NCI-H2227 (cell line): ENCODE data around the gene PCDHGB5.

Source experiments
- DNase-seq: peaks from one replicate; lab custom pipeline; 2025; ENCODE audit not compliant: unreplicated experiment; lab: John Stamatoyannopoulos, UW

PCDHGB5 gene

DNA sequence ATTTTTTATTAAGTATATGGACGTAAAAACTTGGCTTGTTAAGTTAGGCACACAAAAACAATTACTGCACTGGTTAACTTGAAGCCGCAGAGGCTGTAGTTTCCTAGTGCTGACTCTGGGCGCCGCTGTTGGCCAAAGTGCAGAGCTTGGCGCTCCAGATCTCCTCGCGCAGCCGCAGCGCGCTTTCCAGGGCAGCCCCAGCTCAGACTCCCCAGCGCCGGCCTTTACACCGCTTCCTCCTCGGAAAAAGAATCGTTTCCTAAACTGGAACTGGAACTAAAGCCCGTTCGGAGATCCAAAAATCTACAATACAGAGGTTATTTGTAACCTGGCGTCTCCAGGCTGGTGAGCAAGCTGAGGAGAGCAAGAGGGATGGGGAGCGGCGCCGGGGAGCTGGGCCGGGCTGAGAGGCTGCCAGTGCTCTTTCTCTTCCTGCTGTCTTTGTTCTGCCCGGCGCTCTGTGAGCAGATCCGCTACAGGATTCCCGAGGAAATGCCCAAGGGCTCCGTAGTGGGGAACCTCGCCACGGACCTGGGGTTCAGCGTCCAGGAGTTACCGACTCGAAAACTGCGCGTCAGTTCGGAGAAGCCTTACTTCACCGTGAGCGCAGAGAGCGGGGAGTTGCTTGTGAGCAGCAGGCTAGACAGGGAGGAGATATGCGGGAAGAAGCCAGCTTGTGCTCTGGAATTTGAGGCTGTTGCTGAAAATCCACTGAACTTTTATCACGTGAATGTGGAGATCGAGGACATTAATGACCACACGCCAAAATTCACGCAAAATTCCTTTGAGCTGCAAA lies at the start of gene PCDHGB5:
PCDHGB5 (plus strand) TSS at position 192 of the 796 bp plus-strand sequence; CDS start at position 373, 181 bp downstream.
- DNase-seq = peak; percentile 1

DNA sequence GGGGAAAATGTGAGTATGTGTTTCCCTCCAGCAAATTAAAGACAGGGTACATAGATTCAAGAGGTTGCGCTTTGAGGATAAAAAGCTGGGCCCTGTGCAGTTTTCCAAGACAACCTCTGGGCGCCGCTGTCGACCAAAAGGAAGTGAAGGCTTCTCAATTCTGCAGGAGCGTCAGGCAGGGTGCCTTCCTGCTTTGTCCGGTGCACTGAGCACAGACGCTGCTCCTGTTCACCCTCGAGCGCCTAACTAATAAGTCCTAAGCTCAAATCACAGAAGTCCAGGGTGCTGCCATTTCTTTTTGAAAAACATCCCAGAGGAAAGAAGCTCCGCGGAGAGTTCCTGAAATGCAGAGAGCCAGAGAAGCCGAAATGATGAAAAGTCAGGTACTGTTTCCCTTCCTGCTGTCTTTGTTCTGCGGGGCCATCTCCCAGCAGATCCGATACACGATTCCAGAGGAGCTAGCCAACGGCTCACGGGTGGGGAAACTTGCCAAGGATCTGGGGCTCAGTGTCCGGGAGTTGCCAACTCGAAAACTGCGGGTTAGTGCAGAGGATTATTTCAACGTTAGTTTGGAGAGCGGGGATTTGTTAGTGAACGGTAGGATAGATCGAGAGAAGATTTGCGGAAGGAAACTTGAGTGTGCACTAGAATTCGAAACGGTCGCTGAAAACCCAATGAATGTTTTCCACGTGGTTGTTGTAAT lies 47.7 kb upstream of the PCDHGB5 start, which contains the start of gene PCDHGB1:
PCDHGB1 (plus strand) TSS at position 183 of the 703 bp plus-strand sequence; CDS start at position 345, 162 bp downstream.
- peak; percentile 71 for DNase-seq

DNA sequence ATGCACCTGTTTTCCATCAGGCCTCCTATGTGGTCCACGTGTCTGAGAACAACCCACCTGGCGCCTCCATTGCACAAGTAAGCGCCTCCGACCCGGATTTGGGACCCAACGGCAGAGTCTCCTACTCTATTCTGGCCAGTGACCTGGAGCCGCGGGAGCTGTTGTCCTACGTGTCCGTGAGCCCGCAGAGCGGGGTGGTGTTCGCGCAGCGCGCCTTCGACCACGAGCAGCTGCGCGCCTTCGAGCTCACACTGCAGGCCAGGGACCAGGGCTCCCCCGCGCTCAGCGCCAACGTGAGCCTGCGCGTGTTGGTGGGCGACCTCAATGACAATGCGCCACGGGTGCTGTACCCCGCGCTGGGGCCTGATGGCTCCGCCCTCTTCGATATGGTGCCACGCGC lies 46.2 kb upstream of the PCDHGB5 start:
- DNase-seq = no peak

DNA sequence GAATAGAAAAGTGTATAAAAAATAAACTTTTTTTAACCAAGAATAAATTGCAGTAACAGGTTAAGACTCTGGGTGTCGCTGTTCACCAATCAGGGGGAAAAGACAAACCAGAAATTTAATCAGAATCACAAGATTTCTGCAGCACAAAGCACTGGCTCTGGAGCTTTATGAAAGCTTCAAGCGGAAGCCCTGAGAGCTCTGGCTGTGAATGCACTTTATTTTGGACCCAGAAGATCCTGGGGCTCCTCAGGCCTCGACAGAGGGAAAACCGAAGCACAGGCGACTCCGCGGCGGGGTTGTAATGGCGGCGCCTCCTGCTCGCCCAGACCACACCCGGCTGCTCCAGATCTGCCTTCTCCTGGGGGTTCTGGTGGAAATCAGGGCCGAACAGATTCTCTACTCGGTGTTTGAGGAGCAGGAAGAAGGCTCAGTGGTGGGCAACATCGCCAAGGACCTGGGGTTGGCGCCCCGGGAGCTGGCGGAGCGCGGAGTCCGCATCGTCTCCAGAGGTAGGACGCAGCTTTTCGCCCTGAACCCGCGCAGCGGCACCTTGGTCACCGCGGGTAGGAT lies 42.8 kb upstream of the PCDHGB5 start, which contains the start of gene PCDHGA4:
PCDHGA4 (plus strand) TSS at position 122 of the 570 bp plus-strand sequence; CDS start at position 209, 87 bp downstream.
- DNase-seq = no peak

DNA sequence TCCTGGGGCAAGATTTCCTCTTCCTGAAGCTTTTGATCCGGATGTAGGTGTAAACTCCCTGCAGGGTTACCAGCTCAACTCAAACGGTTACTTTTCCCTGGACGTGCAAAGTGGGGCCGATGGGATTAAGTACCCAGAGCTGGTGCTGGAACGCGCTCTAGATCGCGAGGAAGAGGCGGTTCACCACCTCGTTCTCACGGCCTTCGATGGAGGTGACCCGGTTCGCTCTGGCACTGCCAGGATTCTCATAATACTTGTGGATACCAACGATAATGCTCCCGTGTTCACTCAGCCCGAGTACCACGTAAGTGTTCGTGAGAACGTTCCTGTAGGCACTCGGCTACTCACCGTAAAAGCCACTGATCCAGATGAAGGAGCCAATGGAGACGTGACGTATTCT lies 42.1 kb upstream of the PCDHGB5 start:
- no peak for DNase-seq

DNA sequence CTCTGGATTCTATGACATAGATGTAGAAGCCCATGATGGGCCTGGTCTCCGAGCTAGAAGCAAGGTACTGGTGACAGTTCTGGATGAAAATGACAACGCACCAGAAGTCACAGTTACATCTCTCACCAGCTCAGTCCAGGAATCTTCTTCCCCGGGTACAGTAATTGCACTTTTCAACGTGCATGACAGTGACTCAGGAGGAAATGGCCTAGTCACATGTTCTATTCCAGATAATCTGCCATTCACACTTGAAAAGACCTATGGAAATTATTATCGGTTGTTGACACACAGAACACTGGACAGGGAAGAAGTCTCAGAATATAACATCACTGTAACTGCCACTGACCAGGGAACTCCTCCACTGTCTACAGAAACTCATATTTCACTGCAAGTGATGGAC lies 41.6 kb upstream of the PCDHGB5 start:
- DNase-seq = no peak

DNA sequence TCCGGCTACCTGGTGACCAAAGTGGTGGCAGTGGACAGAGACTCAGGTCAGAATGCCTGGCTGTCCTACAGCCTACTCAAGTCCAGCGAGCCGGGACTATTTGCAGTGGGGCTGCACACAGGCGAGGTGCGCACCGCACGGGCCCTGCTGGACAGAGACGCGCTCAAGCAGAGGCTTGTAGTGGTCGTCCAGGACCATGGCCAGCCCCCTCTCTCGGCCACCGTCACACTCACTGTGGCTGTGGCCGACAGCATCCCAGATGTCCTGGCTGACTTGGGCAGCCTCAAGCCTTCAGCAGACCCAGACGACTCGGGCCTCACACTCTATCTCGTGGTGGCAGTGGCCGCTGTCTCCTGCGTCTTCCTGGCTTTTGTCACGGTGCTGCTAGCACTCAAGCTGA lies 40.8 kb upstream of the PCDHGB5 start:
- DNase-seq = no peak

DNA sequence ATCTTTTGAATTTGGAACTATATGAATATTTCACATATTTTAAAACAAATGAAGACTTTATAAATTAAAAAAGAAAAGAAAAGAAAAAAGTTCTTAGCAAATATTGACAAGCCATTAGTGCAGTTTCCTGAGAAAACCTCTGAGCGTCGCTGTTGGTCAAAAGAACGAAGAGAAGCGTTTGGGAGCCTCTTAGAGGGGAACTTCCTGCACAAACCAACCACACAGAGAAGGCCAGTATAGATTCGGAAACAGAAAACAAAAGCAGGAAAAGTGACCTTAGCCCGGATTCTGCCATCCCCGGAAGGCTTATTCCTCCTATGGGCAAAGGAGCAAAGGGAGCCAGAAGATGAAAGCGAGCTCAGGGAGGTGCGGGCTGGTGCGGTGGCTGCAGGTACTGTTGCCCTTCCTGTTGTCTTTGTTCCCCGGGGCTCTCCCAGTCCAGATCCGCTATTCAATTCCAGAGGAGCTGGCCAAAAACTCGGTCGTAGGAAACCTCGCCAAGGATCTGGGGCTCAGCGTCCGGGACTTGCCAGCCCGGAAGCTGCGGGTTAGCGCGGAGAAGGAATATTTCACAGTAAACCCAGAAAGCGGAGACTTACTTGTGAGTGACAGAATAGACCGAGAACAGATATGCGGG lies 37.8 kb upstream of the PCDHGB5 start, which contains the start of gene PCDHGB2:
PCDHGB2 (plus strand) TSS at position 205 of the 637 bp plus-strand sequence; CDS start at position 347, 142 bp downstream.
- peak; percentile 25 for DNase-seq

DNA sequence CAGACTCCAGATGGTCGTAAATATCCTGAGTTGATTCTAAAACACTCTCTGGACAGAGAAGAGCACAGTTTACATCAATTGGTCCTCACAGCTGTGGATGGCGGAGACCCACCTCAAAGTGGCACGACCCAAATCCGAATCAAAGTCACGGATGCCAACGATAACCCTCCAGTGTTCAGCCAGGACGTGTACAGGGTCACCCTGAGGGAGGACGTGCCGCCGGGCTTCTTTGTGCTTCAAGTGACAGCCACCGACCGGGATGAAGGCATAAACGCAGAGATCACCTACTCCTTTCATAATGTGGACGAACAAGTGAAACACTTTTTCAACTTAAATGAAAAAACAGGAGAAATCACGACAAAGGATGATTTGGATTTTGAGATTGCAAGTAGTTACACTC lies 37.1 kb upstream of the PCDHGB5 start:
- DNase-seq = no peak

DNA sequence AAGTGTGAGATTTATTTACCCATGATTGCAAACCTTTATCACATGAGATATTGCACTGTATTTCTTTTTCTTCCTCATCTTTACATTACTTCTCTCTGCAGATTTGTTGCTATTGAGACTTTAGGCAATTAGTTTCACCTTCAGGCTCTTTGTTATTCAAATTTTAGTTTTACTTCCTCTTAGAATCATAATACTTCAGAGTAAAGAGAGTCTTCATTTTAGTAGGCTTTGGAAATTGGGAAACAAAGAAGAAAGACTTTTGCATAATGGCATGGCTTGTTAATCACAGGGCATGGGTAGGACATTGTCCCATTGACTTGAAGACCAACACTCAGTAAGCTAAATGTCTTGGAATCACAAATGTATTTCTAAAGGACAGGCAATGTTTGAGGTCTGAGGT lies 35.0 kb upstream of the PCDHGB5 start:
- DNase-seq = no peak

DNA sequence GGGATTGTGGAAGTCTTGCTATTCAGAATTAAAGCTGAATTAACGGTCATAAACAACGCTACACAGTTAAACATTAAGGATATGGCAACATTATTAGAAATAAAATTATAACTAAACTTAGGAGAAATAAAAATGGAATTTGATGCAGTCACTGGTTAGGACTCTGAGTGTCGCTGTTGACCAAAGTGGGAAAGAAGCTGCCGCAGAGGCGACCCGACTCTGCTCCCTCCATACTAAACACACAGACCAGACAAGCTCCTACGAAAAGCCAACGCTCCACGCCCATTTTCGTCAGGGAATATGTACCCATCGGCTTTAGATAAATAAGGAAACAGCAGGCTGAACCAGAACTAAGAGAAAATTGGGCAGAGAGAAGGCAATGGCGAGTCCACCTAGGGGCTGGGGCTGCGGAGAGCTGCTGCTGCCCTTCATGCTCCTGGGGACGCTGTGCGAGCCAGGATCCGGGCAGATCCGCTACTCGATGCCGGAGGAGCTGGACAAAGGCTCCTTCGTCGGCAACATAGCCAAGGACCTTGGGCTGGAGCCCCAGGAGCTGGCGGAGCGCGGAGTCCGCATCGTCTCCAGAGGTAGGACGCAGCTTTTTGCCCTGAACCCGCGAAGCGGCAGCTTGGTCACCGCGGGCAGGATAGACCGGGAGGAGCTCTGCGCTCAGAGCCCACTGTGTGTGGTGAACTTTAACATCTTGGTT lies 33.6 kb upstream of the PCDHGB5 start, which contains the start of gene PCDHGA5:
PCDHGA5 (plus strand) TSS at position 211 of the 709 bp plus-strand sequence; CDS start at position 380, 169 bp downstream.
- no peak for DNase-seq

DNA sequence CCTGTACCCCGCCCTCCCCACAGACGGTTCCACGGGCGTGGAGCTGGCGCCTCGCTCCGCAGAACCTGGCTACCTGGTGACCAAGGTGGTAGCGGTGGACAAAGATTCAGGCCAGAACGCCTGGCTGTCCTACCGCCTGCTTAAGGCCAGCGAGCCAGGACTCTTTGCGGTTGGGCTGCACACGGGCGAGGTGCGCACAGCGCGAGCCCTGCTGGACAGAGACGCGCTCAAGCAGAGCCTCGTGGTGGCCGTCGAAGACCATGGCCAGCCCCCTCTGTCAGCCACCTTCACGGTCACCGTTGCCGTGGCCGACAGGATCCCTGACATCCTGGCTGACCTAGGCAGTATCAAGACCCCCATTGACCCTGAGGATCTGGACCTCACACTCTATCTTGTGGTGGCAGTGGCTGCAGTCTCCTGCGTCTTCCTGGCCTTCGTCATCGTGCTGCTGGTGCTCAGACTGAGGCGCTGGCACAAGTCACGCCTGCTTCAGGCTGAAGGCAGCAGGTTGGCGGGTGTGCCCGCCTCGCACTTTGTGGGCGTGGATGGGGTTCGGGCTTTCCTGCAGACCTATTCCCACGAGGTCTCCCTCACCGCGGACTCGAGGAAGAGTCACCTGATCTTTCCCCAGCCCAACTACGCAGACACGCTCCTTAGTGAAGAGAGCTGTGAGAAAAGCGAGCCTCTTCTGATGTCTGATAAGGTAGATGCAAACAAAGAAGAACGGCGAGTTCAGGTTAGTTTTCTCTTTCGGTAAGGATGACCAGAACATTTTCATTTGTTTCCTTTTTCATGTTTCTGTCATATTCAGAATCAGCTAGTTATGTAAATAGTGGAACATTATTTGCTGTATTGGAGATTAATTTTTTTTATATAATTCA lies 31.5 kb upstream of the PCDHGB5 start:
- no peak for DNase-seq

DNA sequence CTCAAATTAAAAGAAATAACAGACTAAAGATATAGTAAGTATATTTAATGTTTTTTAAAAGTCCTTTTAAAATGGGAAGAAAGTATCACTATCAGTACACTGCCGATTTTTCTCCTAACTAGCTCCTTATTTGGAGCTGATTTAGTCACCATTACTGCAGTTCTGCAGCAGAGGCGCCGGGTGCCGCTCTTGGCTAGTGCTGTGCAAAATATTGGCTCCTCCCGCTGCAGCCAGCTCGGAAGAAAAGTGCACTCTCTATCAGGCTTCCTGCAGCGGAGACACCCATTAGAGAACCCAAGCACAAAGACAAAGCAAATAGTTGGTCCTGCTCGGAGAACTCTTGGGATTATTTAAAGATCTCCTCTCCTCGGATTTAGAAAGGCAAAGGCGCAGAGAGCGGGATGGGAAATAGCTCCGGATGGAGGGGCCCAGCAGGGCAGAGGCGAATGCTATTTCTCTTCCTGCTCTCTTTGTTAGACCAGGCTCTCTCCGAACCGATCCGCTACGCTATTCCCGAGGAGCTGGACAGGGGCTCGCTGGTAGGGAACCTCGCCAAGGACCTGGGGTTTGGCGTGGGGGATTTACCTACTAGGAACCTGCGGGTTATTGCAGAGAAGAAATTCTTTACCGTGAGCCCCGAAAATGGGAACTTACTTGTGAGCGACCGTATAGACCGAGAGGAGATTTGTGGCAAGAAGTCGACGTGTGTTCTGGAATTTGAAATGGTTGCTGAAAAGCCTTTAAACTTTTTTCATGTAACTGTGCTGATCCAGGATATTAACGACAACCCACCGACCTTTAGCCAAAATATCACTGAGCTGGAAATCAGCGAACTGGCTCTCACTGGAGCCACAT lies 27.5 kb upstream of the PCDHGB5 start, which contains the start of gene PCDHGB3:
PCDHGB3 (plus strand) TSS at position 249 of the 855 bp plus-strand sequence; CDS start at position 402, 153 bp downstream.
- no peak for DNase-seq

DNA sequence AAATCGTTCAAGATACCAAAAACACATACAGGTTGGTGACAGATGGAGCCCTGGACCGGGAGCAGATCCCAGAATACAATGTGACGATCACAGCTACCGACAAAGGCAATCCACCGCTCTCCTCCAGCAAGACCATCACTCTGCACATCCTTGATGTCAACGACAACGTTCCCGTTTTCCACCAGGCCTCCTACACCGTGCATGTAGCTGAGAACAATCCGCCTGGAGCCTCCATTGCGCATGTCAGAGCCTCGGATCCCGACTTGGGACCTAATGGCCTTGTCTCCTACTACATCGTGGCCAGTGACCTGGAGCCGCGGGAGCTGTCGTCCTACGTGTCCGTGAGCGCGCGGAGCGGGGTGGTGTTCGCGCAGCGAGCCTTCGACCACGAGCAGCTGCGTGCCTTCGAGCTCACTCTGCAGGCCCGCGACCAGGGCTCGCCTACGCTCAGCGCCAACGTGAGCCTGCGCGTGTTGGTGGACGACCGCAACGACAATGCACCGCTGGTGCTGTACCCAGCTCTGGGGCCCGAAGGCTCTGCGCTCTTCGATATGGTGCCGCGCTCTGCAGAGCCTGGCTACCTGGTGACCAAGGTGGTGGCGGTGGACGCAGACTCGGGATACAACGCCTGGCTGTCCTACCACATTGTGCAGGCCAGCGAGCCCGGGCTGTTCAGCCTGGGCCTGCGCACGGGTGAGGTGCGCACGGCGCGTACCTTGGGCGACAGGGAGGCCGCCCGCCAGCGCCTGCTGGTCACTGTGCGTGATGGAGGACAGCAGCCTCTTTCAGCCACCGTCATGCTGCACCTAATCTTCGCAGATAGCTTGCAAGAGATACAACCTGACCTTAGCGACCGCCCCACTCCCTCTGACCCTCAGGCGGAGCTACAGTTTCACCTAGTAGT lies 25.9 kb upstream of the PCDHGB5 start:
- DNase-seq = no peak

DNA sequence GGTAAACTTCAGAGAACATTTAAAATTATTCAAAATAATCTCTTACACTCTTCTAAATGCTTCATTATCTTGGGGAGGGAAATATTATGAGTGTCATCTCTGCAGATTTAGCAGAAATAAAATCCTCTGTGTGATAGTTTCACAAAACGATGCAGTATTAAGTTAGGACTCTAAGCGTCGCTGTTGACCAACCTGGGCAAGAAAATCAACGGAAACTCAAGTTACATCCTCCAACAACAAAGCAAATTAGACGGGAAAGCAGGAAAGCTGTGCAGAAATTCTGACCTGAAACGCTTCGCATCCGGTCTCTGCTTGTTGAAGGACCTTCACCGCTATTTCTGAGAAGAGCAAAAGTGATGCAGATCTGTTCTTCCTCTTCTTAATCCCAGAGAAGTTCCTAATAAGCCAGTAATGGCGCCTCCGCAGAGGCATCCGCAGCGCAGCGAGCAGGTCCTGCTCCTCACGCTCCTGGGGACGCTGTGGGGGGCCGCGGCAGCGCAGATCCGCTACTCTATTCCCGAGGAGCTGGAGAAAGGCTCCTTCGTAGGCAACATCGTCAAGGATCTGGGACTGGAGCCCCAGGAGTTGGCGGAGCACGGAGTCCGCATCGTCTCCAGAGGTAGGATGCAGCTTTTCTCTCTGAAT lies 24.0 kb upstream of the PCDHGB5 start, which contains the start of gene PCDHGA6:
PCDHGA6 (plus strand) TSS at position 219 of the 645 bp plus-strand sequence; CDS start at position 412, 193 bp downstream.
- no peak for DNase-seq

DNA sequence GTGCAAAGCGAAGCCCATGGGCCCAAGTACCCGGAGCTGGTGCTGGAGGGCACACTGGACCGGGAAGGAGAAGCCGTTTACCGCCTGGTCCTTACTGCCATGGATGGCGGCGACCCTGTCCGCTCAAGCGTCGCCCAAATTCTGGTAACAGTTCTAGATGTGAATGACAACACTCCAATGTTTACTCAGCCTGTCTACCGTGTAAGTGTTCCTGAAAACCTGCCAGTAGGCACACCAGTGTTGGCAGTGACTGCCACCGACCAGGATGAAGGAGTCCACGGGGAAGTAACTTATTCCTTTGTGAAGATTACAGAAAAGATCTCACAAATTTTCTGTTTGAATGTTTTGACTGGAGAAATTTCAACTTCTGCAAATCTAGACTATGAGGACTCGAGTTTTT lies 23.1 kb upstream of the PCDHGB5 start:
- no peak for DNase-seq
